Kidney (tissue), 14 donors: Measurements from ENCODE around the gene ALB. TPM values are rescaled to one million over a fixed set of nuclear protein-coding genes. Genes with fewer than 3 reads are reported as not detected.

Source experiments
- DNase-seq, 5 donors: peaks; one replicate each; pipeline ENCODE4 v3.0.0-alpha.2; 2013 to 2020
- FAIRE-seq: peaks from 2 replicates; lab custom pipeline; 2012; peaks lifted over from hg19 to GRCh38; lab: Jason Lieb, UNC
- H3K27ac ChIP-seq, 2 donors: one replicate each; pipeline ENCODE4 v1.7.0; 2013; ENCODE audit warnings: low read depth in 2 of 2, low read length in 2 of 2, inconsistent platforms in 1 of 2
- H3K27me3 ChIP-seq: one replicate; pipeline ENCODE4 v1.7.1; 2013; ENCODE audit warnings: low read length, inconsistent platforms; ENCODE audit not compliant: control insufficient read depth, insufficient read depth
- H3K36me3 ChIP-seq, 3 donors: one replicate each; pipeline versions ENCODE4 v1.7.0 to v1.7.1; 2013; ENCODE audit warnings: low read length in 3 of 3, control low read depth in 1 of 3, inconsistent platforms in 1 of 3; ENCODE audit not compliant: insufficient read depth in 3 of 3, control insufficient read depth in 2 of 3
- H3K4me1 ChIP-seq, 3 donors: one replicate each; pipeline versions ENCODE4 v1.7.0 to v1.7.1; 2013; ENCODE audit warnings: low read length in 3 of 3, inconsistent platforms in 1 of 3, low read depth in 1 of 3; ENCODE audit not compliant: control insufficient read depth in 2 of 3, insufficient read depth in 2 of 3
- H3K4me3 ChIP-seq, 3 donors: one replicate each; pipeline versions ENCODE4 v1.7.0 to v1.8.1; 2013; ENCODE audit warnings: low read length in 3 of 3, control low read depth in 1 of 3, inconsistent platforms in 1 of 3
- H3K9ac ChIP-seq, 3 donors: one replicate each; pipeline versions ENCODE4 v1.7.0 to v1.7.1; 2013; ENCODE audit warnings: low read length in 3 of 3, control low read depth in 1 of 3, inconsistent platforms in 1 of 3
- H3K9me3 ChIP-seq, 3 donors: one replicate each; pipeline versions ENCODE4 v1.7.0 to v1.7.1; 2013; ENCODE audit warnings: low read length in 3 of 3, control low read depth in 1 of 3, inconsistent platforms in 1 of 3; ENCODE audit not compliant: control insufficient read depth in 2 of 3, insufficient read depth in 1 of 3
- intact Hi-C: fragments of 100-400 bp; cut with DNase I; formaldehyde crosslinking; loops from one replicate; pipeline ENCODE4 v1.11.1; 2022
- polyA plus RNA-seq: library from polyadenylated mRNA; stranded (reverse); fragments of 350-450 nt; fragmentation: Illumina TruSeq; extraction: RNeasy Lipid Tissue Mini Kit (QIAGEN cat#74804); gene quantifications from one replicate; pipeline ENCODE4 v1.2.3, GENCODE V29; 2014; ENCODE audit warnings: low read depth, low replicate concordance; ENCODE audit not compliant: insufficient read depth
- total RNA-seq: library from RNA; stranded (reverse); fragmentation: NEBNext Ultra II Directional; extraction: Animal tissue kit (Norgen Biotek cat#: 25700); gene quantifications from one replicate; pipeline ENCODE4 v1.2.1, GENCODE V29; 2021
- TF ChIP-seq, protein P1 (sequence below): IDR thresholded peaks from 3 replicates; pipeline ENCODE4 v1.5.1; 2012; ENCODE audit warnings: mild to moderate bottlenecking, moderate library complexity, borderline replicate concordance; ENCODE audit not compliant: insufficient read depth; ENCODE audit errors: extremely low read depth
- donor health status: control.
- donor health status: control.
- donor health status: control.
- donor health status: control.
- donor health status: control.
- donor health status: DM: yes; HTN: yes; CAD: no.
- donor health status: Normal renal cell carcinoma (clear cell type).

Gene ALB
- total and polyA plus RNA-seq, 2 donors from 2014 or later = 0.19 to 172 TPM

DNA sequence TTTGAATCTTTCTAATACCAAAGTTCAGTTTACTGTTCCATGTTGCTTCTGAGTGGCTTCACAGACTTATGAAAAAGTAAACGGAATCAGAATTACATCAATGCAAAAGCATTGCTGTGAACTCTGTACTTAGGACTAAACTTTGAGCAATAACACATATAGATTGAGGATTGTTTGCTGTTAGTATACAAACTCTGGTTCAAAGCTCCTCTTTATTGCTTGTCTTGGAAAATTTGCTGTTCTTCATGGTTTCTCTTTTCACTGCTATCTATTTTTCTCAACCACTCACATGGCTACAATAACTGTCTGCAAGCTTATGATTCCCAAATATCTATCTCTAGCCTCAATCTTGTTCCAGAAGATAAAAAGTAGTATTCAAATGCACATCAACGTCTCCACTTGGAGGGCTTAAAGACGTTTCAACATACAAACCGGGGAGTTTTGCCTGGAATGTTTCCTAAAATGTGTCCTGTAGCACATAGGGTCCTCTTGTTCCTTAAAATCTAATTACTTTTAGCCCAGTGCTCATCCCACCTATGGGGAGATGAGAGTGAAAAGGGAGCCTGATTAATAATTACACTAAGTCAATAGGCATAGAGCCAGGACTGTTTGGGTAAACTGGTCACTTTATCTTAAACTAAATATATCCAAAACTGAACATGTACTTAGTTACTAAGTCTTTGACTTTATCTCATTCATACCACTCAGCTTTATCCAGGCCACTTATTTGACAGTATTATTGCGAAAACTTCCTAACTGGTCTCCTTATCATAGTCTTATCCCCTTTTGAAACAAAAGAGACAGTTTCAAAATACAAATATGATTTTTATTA, 28.3 kb downstream of the ALB start:
- H3K4me1 ChIP-seq = no peaks in the 10 kb centered on the region
- DNase-seq (no peak), FAIRE-seq (no peak)
- no peak overlapping the region for H3K27ac ChIP-seq
- H3K36me3 ChIP-seq = no peaks in the 10 kb centered on the region
- H3K4me3 ChIP-seq = no peak overlapping the region
- intact Hi-C loops = no loop called here
- no peaks in the 10 kb centered on the region for H3K27me3 ChIP-seq
- no peaks in the 10 kb centered on the region for H3K9me3 ChIP-seq
- no peak overlapping the region for H3K9ac ChIP-seq
- TF ChIP-seq, protein P1, sequence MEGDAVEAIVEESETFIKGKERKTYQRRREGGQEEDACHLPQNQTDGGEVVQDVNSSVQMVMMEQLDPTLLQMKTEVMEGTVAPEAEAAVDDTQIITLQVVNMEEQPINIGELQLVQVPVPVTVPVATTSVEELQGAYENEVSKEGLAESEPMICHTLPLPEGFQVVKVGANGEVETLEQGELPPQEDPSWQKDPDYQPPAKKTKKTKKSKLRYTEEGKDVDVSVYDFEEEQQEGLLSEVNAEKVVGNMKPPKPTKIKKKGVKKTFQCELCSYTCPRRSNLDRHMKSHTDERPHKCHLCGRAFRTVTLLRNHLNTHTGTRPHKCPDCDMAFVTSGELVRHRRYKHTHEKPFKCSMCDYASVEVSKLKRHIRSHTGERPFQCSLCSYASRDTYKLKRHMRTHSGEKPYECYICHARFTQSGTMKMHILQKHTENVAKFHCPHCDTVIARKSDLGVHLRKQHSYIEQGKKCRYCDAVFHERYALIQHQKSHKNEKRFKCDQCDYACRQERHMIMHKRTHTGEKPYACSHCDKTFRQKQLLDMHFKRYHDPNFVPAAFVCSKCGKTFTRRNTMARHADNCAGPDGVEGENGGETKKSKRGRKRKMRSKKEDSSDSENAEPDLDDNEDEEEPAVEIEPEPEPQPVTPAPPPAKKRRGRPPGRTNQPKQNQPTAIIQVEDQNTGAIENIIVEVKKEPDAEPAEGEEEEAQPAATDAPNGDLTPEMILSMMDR = no peak

DNA sequence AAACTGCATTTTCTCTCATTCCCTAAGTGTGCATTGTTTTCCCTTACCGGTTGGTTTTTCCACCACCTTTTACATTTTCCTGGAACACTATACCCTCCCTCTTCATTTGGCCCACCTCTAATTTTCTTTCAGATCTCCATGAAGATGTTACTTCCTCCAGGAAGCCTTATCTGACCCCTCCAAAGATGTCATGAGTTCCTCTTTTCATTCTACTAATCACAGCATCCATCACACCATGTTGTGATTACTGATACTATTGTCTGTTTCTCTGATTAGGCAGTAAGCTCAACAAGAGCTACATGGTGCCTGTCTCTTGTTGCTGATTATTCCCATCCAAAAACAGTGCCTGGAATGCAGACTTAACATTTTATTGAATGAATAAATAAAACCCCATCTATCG, 29.1 kb downstream of the ALB start:
- FAIRE-seq (no peak), DNase-seq (no peak)
- no peaks in the 10 kb centered on the region for H3K27me3 ChIP-seq
- H3K9ac ChIP-seq = no peak overlapping the region
- TF ChIP-seq, protein P1 = no peak
- intact Hi-C loops = no loop called here
- H3K27ac ChIP-seq = no peak overlapping the region
- H3K36me3 ChIP-seq = no peaks in the 10 kb centered on the region
- H3K4me1 ChIP-seq = no peaks in the 10 kb centered on the region
- no peaks in the 10 kb centered on the region for H3K9me3 ChIP-seq
- no peak overlapping the region for H3K4me3 ChIP-seq

DNA sequence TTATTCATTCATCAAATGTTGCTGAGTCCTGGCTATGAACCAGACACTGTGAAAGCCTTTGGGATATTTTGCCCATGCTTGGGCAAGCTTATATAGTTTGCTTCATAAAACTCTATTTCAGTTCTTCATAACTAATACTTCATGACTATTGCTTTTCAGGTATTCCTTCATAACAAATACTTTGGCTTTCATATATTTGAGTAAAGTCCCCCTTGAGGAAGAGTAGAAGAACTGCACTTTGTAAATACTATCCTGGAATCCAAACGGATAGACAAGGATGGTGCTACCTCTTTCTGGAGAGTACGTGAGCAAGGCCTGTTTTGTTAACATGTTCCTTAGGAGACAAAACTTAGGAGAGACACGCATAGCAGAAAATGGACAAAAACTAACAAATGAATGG, 30.2 kb downstream of the ALB start:
- TF ChIP-seq, protein P1 = peak; percentile 41
- DNase-seq = no peak
- H3K9ac ChIP-seq = no peak overlapping the region
- no peaks in the 10 kb centered on the region for H3K27me3 ChIP-seq
- intact Hi-C loops = no loop called here
- H3K9me3 ChIP-seq = no peaks in the 10 kb centered on the region
- no peaks in the 10 kb centered on the region for H3K4me1 ChIP-seq
- no peak overlapping the region for H3K4me3 ChIP-seq
- FAIRE-seq = peak; percentile 58
- no peaks in the 10 kb centered on the region for H3K36me3 ChIP-seq
- no peak overlapping the region for H3K27ac ChIP-seq
